HFFc6 (cell line): Measurements from ENCODE around the gene KAT8. TPM values are rescaled to one million over a fixed set of nuclear protein-coding genes. Genes with fewer than 3 reads are reported as not detected.
A peak's percentile ranks its signal among the peaks of the same experiment; 100 is the strongest.

Source experiments
- DNase-seq: peaks from one replicate; pipeline ENCODE4 v3.0.0-alpha.2; 2018
- H3K27ac Mint-ChIP-seq: 2 replicates; pipeline ENCODE4 v1.8.0; 2020; ENCODE audit warnings: mild to moderate bottlenecking, mixed read lengths
- H3K27me3 Mint-ChIP-seq: 2 replicates; pipeline ENCODE4 v1.8.0; 2021; ENCODE audit warnings: mild to moderate bottlenecking, moderate library complexity, mixed read lengths; ENCODE audit not compliant: insufficient read depth
- H3K36me3 Mint-ChIP-seq: 2 replicates; pipeline ENCODE4 v1.8.0; 2021; ENCODE audit warnings: low read depth, mixed read lengths
- H3K4me1 Mint-ChIP-seq: 2 replicates; pipeline ENCODE4 v1.8.0; 2020; ENCODE audit warnings: low read depth, mixed read lengths
- H3K4me3 Mint-ChIP-seq: 2 replicates; pipeline ENCODE4 v1.8.0; 2020; ENCODE audit warnings: mild to moderate bottlenecking, moderate library complexity, mixed read lengths
- H3K9me3 Mint-ChIP-seq: 2 replicates; pipeline ENCODE4 v1.8.0; 2020; ENCODE audit warnings: mild to moderate bottlenecking, mixed read lengths
- CTCF ChIP-seq: fragments of 200-600 bp; sonication (generic); IDR thresholded peaks from 2 replicates; pipeline ENCODE4 v1.5.0; 2021; ENCODE audit warnings: antibody characterized with exemption, mild to moderate bottlenecking
- total RNA-seq, 6 experiments: library from RNA; stranded (reverse); fragmentation: NEBNext Ultra II Directional; extraction: Animal tissue kit (Norgen Biotek cat#: 25700); gene quantifications; 2 replicates in 1 of 6; 3 replicates in 5 of 6; pipeline ENCODE4 v1.2.3, GENCODE V29; 2021

The KAT8 gene
- total RNA-seq, 6 experiments from 2014 or later = 28.1 to 31.8 (median 29.6) TPM

DNA sequence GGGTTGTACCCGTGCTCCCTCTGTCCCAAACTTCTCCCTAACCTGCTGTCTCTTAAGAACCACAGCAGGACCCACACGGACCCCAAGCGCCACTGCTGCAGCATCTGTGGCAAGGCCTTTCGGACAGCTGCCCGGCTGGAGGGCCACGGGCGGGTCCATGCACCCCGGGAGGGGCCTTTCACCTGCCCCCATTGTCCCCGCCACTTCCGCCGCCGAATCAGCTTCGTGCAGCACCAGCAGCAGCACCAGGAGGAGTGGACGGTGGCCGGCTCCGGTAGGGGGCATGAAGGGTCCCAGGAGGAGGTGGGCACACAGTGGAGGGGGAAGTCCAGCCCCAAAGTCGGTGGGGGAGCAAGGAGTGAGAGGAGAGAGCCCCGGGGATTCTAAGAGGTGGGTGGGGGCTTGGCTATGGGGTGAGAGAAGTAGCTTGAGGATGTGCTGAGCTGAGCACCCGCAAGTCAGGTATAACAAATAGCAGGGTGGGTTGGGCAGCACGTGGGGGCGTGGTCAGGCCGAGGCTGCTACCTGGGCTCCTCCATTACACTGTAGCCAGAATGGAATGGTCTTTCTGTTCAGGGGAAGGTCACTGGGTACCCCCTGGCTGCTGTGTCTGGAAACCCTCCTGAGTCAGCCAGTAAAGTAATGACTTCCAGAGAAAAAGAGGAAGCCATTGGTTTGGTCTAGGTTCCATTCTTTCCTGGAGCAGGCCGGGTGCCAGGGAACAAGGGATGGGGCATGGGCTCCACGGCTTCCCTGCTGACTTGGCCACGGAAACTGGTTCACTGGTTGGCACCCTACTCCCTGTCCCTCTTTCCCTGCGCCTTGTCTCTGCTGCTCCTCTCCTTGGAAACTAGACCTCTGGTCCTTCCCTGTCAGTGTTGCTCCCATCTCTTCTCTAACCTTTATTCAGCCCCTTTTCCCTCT lies 35.8 kb upstream of the KAT8 start:
- H3K27me3 Mint-ChIP-seq = peaks cover 1% of the 10 kb centered on the region; the same call in 1 of the 2 replicates

GRCh38 chr16:31082368-31083045 lies 35.0 kb upstream of the KAT8 start:
- H3K4me3 Mint-ChIP-seq = no peak overlapping the region
- no peaks in the 10 kb centered on the region for H3K9me3 Mint-ChIP-seq
- peaks cover 13% of the 10 kb centered on the region for H3K36me3 Mint-ChIP-seq
- no peak for TF ChIP-seq CTCF
- no peak for DNase-seq
- no peaks in the 10 kb centered on the region; the same call in 1 of the 2 replicates for H3K4me1 Mint-ChIP-seq
- H3K27ac Mint-ChIP-seq = peak overlapping the region; percentile 1; the same call in 1 of the 2 replicates
- H3K27me3 Mint-ChIP-seq = peaks cover 3% of the 10 kb centered on the region

More for the DNA sequence above, 35.8 kb upstream of the KAT8 start:
- H3K4me3 Mint-ChIP-seq = no peak overlapping the region
- H3K27ac Mint-ChIP-seq = peak overlapping the region; percentile 1; the same call in 1 of the 2 replicates
- no peak for DNase-seq
- no peaks in the 10 kb centered on the region; the same call in 1 of the 2 replicates for H3K4me1 Mint-ChIP-seq
- no peaks in the 10 kb centered on the region for H3K9me3 Mint-ChIP-seq
- peaks cover 13% of the 10 kb centered on the region for H3K36me3 Mint-ChIP-seq
- no peak for TF ChIP-seq CTCF

- DNase-seq = no peak
- Mint-ChIP-seq H3K36me3 (peaks cover 8% of the 10 kb centered on the region), H3K27ac (no peak overlapping the region), H3K4me3 (no peak overlapping the region), H3K9me3 (no peaks in the 10 kb centered on the region), H3K27me3 (peaks cover 3% of the 10 kb centered on the region), H3K4me1 (no peaks in the 10 kb centered on the region; the same call in 1 of the 2 replicates)
- no peak for TF ChIP-seq CTCF
These were observed 34.4 kb upstream of the KAT8 start for GRCh38 chr16:31083081-31083480.

- H3K4me1 Mint-ChIP-seq = no peaks in the 10 kb centered on the region; the same call in 1 of the 2 replicates
- H3K36me3 Mint-ChIP-seq = peaks cover 6% of the 10 kb centered on the region; the same call in 1 of the 2 replicates
- H3K27me3 Mint-ChIP-seq = peaks cover 3% of the 10 kb centered on the region
- DNase-seq = no peak
- no peak overlapping the region; the same call in 1 of the 2 replicates for H3K27ac Mint-ChIP-seq
- no peaks in the 10 kb centered on the region for H3K9me3 Mint-ChIP-seq
- no peak overlapping the region for H3K4me3 Mint-ChIP-seq
- no peak for TF ChIP-seq CTCF
These were observed 33.9 kb upstream of the KAT8 start for GRCh38 chr16:31083556-31083955.

GRCh38 chr16:31083981-31084380 lies 33.5 kb upstream of the KAT8 start:
- DNase-seq = no peak
- H3K9me3 Mint-ChIP-seq = no peaks in the 10 kb centered on the region
- H3K4me3 Mint-ChIP-seq = no peak overlapping the region
- TF ChIP-seq CTCF = no peak
- peaks cover 6% of the 10 kb centered on the region; the same call in 1 of the 2 replicates for H3K36me3 Mint-ChIP-seq
- peaks cover 3% of the 10 kb centered on the region for H3K27me3 Mint-ChIP-seq
- no peaks in the 10 kb centered on the region; the same call in 1 of the 2 replicates for H3K4me1 Mint-ChIP-seq
- no peak overlapping the region for H3K27ac Mint-ChIP-seq
